ENCODE measurements around the gene NUP210L.

- no peak for TF ChIP-seq CTCF (IDR thresholded peaks at IDR 0.05)
- TF ChIP-seq EP300 (IDR thresholded peaks at IDR 0.05): no peak
- TF ChIP-seq POLR2A (IDR thresholded peaks at IDR 0.05): no peak
Observed at GRCh38 chr1:153978274-153978909, 176.5 kb downstream of the NUP210L start.

Data from tibial nerve (tissue), 4 donors.